Measurements from ENCODE around the gene OBSL1. TPM values are rescaled to one million over a fixed set of nuclear protein-coding genes. Genes with fewer than 3 reads are reported as not detected.

OBSL1 gene
- total and polyA plus RNA-seq, 2 of the 4 experiments (the other 2 are of a cell fraction): 21.5 to 51.2 TPM

DNA sequence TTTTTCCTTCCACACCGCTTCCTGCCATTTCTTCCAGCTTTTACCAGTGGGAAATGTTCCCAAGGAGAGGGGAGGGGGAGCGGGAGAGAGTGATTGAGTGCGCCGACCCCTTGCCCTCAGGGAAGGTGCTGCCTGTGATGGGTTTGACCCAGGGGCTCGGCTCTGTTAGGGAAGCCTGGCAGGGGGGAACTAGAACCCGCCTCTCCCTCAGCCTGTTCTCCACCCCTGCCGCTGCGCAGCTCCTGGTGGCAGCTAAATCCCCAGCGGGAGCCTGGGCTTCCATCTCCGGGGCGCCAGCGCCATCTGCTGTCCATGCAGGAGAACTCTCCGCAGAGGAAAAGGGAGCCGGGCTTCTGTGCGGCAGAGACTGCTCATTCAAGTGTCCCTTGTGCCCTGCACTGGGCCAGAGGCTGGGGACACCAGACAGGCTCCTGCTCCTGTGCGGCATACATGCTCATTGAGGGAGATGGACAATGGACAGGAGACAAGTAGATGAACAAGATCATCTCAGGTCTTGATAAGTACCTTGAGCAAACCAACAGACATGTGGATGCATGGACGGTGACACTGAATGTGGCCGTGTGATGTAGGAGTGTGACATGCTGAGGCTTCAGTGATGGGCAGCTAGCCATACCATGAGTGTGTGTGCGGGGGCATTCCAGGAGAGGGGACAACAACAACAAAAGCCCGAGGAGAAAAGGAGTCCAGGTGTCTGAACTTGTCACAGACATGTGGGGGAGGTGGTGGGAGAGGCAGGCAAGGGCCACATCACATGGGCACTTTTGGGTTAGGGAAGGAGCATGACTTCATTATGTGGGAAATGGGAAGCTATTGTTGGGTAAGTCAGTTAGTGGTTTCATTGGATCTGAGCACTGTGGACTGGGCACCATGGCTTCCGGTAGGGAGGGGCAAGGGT lies 41.0 kb downstream of the OBSL1 start:
- 0 out of 2 replicates have a peak overlapping the region, but pooled peaks have one; percentile 23 for H3K9ac ChIP-seq (ENCODE audit: low read depth, low read length)
- dilution Hi-C loops (cut with HindIII; ENCODE audit: low sequenced_read_pairs, unreplicated experiment): no loop called here
- no peak overlapping the region for H4K5ac ChIP-seq (ENCODE audit: low read depth, low read length)
- H3K4me1 ChIP-seq (ENCODE audit: control insufficient read depth, insufficient read depth, low read length): no peaks in the 10 kb centered on the region
- H3K4me3 ChIP-seq (ENCODE audit: insufficient read depth, low read depth, low read length): peak overlapping the region; percentile 22; the same call in 1 of the 2 replicates
- no peak overlapping the region for H3K27ac ChIP-seq (ENCODE audit: insufficient read depth, low read length)
- no peak overlapping the region for H2BK20ac ChIP-seq (ENCODE audit: low read depth, low read length)
- 19% methylated on average over 14 of the region's 21 CpGs; no CpG with 5 or more reads in 1 of the 2 experiments for WGBS, 2 experiments (ENCODE audit: extremely low coverage in 2 of 2, insufficient read length in 1 of 2)
- peak overlapping the region; percentile 89 for H2AFZ ChIP-seq (replicated peaks; ENCODE audit: low read length, poor library complexity)
- H3K9me3 ChIP-seq (ENCODE audit: control insufficient read depth, insufficient read depth, low read length): no peaks in the 10 kb centered on the region
- DNase-seq (peak; percentile 78), ATAC-seq (ENCODE audit: low read depth) (peak; percentile 97)
- H3K14ac ChIP-seq (replicated peaks; ENCODE audit: low read depth, low read length): no peak overlapping the region
- H3K27me3 ChIP-seq (ENCODE audit: control insufficient read depth, insufficient read depth, low read length): peaks cover 58% of the 10 kb centered on the region
- no peaks in the 10 kb centered on the region for H3K79me1 ChIP-seq (ENCODE audit: low read depth in 1 of 2, low read length in 2 of 2)
- no peak overlapping the region for H3K18ac ChIP-seq (ENCODE audit: low read depth, low read length)
- H2AK5ac ChIP-seq (ENCODE audit: low read depth, low read length): no peak overlapping the region
- no peak overlapping the region for H2BK5ac ChIP-seq (ENCODE audit: low read depth, low read length, poor library complexity, severe bottlenecking)
- intact Hi-C loops (cut with micrococcal nuclease): loop anchor here (1.0 to 5.0 kb wide), 5 partner anchors 21 to 233 kb away; no protein-coding TSS in a partner anchor
- no TSS peak for BruUV-seq (replicated peaks)
- no peak overlapping the region for H2BK120ac ChIP-seq (ENCODE audit: low read depth, low read length)
- no peaks in the 10 kb centered on the region for H3K9me1 ChIP-seq (ENCODE audit: insufficient read depth, low read length)
- POLR2A ChIA-PET (ENCODE audit: unreplicated experiment): no interaction called here
- in situ Hi-C loops (cut with MboI; ENCODE audit: low sequenced_read_pairs): loop anchor here (5.0 kb wide), 1 partner anchor 128 kb away; no protein-coding TSS in a partner anchor
- H3K36me3 ChIP-seq (ENCODE audit: control insufficient read depth, insufficient read depth, low read length): no peaks in the 10 kb centered on the region
- peak overlapping the region; percentile 62; the same call in 1 of the 2 replicates for H3K23ac ChIP-seq (ENCODE audit: low read depth, low read length)
- H2BK15ac ChIP-seq (ENCODE audit: low read depth, low read length): no peak overlapping the region
- no peak overlapping the region for H4K91ac ChIP-seq (ENCODE audit: insufficient read depth, low read depth, low read length)
- peak overlapping the region; percentile 51 for H2AK9ac ChIP-seq (replicated peaks; ENCODE audit: low read depth, low read length, poor library complexity)
- no peak overlapping the region for H4K8ac ChIP-seq (ENCODE audit: low read depth in 2 of 2, low read length in 2 of 2)
- peak overlapping the region; percentile 80 for H3K4me2 ChIP-seq (ENCODE audit: low read depth, low read length)
- no peak overlapping the region for H3K56ac ChIP-seq (ENCODE audit: extremely low read depth, insufficient read depth, low read length)
- H4K20me1 ChIP-seq (ENCODE audit: insufficient read depth, low read length): no peaks in the 10 kb centered on the region
- CTCF ChIA-PET: interaction anchor here (0.6 to 2.5 kb wide), 30 partner anchors 8 to 364 kb away, joined by 3 to 36 read pairs (median 4); partner anchors contain the start of gene GMPPA
- H3K4ac ChIP-seq (ENCODE audit: low read depth, low read length): no peak overlapping the region
- TF ChIP-seq MAZ (IDR thresholded peaks at IDR 0.05; ENCODE audit: borderline replicate concordance, low read depth, low read length) (peak; percentile 64; the same call in 1 of the 2 replicates), NFE2L2 (IDR thresholded peaks at IDR 0.05; ENCODE audit: low read depth, low read length) (no peak), CEBPB (IDR thresholded peaks at IDR 0.05; ENCODE audit: low read depth, low read length) (no peak), ELK1 (IDR thresholded peaks at IDR 0.05; ENCODE audit: borderline replicate concordance, low read depth, low read length) (no peak), SMC3 (IDR thresholded peaks at IDR 0.05; ENCODE audit: low read depth, low read length) (peak; percentile 98), BHLHE40 (IDR thresholded peaks at IDR 0.05; ENCODE audit: low read depth, low read length) (no peak), FOS (IDR thresholded peaks at IDR 0.05; ENCODE audit: low read depth, low read length) (no peak), MAFK (IDR thresholded peaks at IDR 0.05; ENCODE audit: low read depth, low read length) (no peak), RFX5 (IDR thresholded peaks at IDR 0.05; ENCODE audit: low read depth, low read length) (no peak), RCOR1 (IDR thresholded peaks at IDR 0.05; ENCODE audit: insufficient replicate concordance, low read length) (no peak), MXI1 (IDR thresholded peaks at IDR 0.05; ENCODE audit: borderline replicate concordance, low read depth, low read length) (no peak)
- TF ChIP-seq, protein P1, sequence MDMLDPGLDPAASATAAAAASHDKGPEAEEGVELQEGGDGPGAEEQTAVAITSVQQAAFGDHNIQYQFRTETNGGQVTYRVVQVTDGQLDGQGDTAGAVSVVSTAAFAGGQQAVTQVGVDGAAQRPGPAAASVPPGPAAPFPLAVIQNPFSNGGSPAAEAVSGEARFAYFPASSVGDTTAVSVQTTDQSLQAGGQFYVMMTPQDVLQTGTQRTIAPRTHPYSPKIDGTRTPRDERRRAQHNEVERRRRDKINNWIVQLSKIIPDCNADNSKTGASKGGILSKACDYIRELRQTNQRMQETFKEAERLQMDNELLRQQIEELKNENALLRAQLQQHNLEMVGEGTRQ (IDR thresholded peaks at IDR 0.05; ENCODE audit: low read depth, low read length): no peak
